DMS53 treated with DMSO at 0.1 percent for 48 hours (cell line): ENCODE data around the gene UBXN1.
A peak's percentile ranks its signal among the peaks of the same experiment; 100 is the strongest.
"Not testable (repeated sequence)": the region's sequence is repeated elsewhere in the genome, so short reads cannot be mapped to it uniquely, and the experiment has no call there.

ENCODE experiments used
- DNase-seq: peaks from one replicate; lab custom pipeline; 2025; ENCODE audit not compliant: unreplicated experiment; lab: John Stamatoyannopoulos, UW

UBXN1 gene

DNA sequence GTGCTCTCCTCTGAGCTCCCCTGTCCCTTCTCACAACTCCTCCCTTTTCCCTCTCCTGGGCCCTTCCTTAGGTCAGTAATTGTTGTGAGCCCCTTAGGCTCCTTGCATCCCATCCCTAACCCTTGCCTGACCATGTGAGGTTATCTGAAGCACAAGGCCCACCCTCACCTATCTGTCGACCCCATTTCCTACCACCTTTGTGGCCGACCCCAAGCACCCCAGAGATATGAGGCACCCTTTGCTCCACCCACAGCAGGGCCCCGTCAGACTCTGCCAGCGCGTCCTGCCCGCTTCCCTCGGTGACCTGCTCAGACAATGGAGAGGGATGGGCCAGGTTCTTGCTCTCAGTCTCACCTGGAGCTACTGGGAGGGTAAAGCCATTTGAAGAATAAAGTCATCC, 29.9 kb upstream of the UBXN1 start:
- DNase-seq, result peak; percentile 65

GRCh38 chr11:62708392-62708791, 29.5 kb upstream of the UBXN1 start:
- DNase-seq, result no peak

GRCh38 chr11:62707277-62707861, 28.5 kb upstream of the UBXN1 start, which contains the start of the genes BSCL2 and GNG3:
Gene BSCL2, minus strand, starts transcription at chr11:62707424. Its CDS starts 229 bp downstream, at chr11:62707195.
Gene GNG3, plus strand, starts transcription at chr11:62707676. Its CDS starts 620 bp downstream, at chr11:62708296.
- no peak for DNase-seq

DNA sequence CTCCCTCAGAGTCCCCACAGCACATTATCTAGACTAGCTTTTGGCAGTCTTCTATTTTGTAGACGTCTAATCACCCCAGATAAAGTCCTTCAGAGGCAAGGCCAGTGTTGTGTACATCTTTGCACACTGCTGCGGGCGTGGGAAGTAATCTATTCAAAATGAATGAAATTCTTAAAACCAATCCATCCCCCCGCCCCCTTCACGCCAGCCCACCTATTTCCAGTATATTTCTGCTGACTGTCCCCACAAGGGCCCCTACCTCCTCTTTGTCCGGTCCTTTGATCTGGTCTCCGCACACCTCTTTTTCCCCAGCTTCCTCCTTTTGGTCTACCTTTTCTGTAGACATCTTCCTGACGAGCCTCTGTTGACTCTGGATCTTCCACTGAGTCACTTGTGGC, 28.0 kb upstream of the UBXN1 start:
- no peak for DNase-seq

- peak; percentile 58 for DNase-seq
These were observed 27.3 kb upstream of the UBXN1 start for GRCh38 chr11:62705880-62706849.

GRCh38 chr11:62705413-62705812, 26.5 kb upstream of the UBXN1 start:
- DNase-seq, result no peak

DNA sequence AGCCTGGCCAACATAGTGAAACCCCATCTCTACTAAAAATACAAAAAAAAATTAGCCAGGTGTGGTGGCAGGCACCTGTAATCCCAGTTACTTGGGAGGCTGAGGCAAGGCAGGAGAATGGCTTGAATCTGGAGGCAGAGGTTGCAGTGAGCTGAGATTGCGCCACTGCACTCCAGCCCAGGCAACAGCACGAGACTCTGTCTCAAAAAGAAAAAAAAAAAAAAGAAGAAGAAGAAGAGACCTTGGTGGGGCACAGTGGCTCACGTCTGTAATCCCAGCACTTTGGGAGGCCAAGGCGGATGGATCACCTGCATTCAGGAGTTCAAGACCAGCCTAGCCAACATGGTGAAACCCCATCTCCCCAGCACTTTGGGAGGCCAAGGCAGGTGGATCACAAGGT, 25.0 kb upstream of the UBXN1 start:
- DNase-seq, result not testable (repeated sequence)

- DNase-seq, result no peak
These were observed 23.4 kb upstream of the UBXN1 start for GRCh38 chr11:62702246-62702645.

- peak; percentile 47 for DNase-seq
These were observed 15.7 kb upstream of the UBXN1 start for GRCh38 chr11:62694455-62695167.

- DNase-seq, result not testable (repeated sequence)
These were observed 14.8 kb upstream of the UBXN1 start for GRCh38 chr11:62693624-62694023.

DNA sequence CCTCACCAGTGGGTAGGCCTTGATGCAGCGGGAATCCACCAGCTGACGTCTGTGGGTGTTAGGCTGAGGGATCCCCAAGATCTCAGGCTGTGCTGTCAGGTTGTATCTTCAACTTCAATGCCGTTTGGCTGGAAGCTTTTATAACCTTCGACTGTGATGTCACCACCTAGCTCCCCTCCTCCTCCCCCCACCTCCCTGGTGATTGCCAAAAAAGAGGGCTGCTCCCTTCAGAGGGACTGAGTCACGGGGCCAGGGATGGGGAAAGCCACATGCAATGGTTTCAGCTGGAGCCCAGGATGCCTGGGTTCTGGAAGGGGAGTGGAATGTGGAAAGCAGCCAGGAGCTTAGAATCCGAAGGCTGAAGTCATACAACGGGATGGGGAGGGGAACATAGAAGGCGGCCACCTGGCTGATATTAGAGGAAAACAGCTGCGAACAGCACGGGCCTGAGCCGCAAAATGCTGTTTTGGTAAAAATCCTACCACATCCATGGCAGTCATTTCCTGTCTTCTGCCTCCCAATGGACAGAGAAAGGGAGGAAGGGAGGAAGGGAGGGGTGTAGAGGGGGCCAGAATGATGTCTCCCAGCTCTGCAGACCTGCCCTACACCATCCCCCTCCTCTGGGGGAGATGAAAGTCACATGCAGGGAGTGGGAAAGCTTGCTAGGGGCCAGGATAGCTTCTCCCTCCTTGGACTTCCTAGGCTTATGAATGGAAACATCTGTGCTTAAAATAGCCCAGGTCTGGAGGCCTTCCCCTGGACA, 10.7 kb upstream of the UBXN1 start, which contains the start of gene LRRN4CL:
Gene LRRN4CL, minus strand, starts transcription at position 110 of the 763 bp plus-strand sequence. CDS start 1,022 bp downstream, outside the sequence.
- DNase-seq, result no peak

GRCh38 chr11:62688491-62688890, 9.6 kb upstream of the UBXN1 start:
- no peak for DNase-seq

- no peak for DNase-seq
These were observed 8.9 kb upstream of the UBXN1 start for GRCh38 chr11:62687508-62688396.

DNA sequence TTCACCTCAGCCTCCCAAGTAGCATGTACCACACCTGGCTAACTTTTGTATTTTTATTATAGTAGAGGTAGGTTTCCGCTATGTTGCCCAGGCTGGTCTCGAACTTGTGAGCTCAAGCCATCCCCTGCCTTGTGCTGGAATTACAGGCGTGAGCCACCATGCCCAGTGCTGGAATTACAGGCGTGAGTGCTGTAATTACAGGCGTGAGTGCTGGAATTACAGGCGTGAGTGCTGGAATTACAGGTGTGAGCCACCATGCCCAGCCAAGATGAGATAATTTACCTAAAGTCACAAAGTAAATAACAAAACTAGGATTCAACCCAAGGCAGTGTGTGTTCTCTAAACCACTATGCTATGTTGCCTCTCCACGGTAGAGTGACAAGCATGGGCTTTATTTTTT, 3.6 kb upstream of the UBXN1 start:
- no peak for DNase-seq

- peak; percentile 76 for DNase-seq
These were observed 2.0 kb upstream of the UBXN1 start for GRCh38 chr11:62680825-62681240.

- DNase-seq, result no peak
These were observed 472 bp downstream of the UBXN1 start for GRCh38 chr11:62678433-62678769.

- no peak for DNase-seq
These were observed 1.2 kb downstream of the UBXN1 start for GRCh38 chr11:62677714-62678113.

GRCh38 chr11:62677156-62677555, 1.7 kb downstream of the UBXN1 start:
- no peak for DNase-seq

DNA sequence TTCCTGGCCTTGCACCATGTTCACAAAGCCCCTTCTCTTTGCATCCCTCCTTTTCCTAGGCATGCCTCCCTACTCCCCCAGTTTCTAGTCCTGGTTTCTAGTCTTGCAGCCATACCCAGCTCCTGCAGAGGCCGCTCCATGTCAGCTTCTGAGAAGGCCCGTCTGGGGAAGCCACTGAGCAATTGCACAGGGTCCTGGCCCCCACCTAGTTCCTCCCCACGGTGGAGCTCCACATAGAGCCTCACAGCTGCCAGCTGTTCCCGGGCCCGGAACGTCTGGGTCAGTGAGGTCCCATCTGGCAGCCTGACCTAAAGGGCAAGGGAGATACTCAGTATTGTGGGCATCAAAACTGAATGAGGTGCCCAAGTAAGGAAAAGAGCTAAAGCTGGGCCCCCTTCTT, 2.2 kb downstream of the UBXN1 start:
- DNase-seq, result no peak

DNA sequence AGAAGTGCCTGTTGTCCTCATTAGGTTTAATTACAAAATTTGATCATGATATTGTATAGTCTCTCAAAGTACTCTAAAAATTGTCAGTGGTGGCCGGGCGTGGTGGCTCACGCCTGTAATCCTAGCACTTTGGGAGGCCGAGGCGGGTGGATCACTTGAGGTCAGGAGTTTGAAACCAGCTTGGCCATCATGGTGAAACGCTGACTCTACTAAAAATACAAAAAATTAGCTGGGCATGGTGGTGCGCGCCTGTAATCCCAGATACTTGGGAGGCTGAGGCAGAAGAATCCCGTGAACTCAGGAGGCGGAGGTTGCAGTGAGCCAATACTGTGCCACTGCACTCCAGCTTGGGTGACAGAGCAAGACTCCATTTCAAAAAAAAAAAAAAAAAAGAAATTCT, 3.5 kb downstream of the UBXN1 start:
- not testable (repeated sequence) for DNase-seq
